Glutamatergic neuron (in vitro differentiated cells): ENCODE measurements around the gene MRTFA. TPM values are rescaled to one million over a fixed set of nuclear protein-coding genes. Genes with fewer than 3 reads are reported as not detected.

Experiments
- DNase-seq: peaks from one replicate; pipeline ENCODE4 v3.0.0; 2022
- H3K27ac Mint-ChIP-seq: one replicate; pipeline ENCODE4 v1.8.0; 2020; ENCODE audit warnings: mild to moderate bottlenecking, mixed read lengths, inconsistent platforms; ENCODE audit not compliant: unreplicated experiment
- H3K27me3 Mint-ChIP-seq: one replicate; pipeline ENCODE4 v1.8.0; 2020; ENCODE audit warnings: mild to moderate bottlenecking, moderate library complexity, mixed read lengths, inconsistent platforms; ENCODE audit not compliant: unreplicated experiment
- H3K36me3 Mint-ChIP-seq: one replicate; pipeline ENCODE4 v1.8.0; 2020; ENCODE audit warnings: mild to moderate bottlenecking, mixed read lengths, inconsistent platforms; ENCODE audit not compliant: unreplicated experiment
- H3K4me1 Mint-ChIP-seq: one replicate; pipeline ENCODE4 v1.8.0; 2020; ENCODE audit warnings: mild to moderate bottlenecking, low read depth, mixed read lengths, inconsistent platforms; ENCODE audit not compliant: unreplicated experiment
- H3K4me3 Mint-ChIP-seq: one replicate; pipeline ENCODE4 v1.8.0; 2020; ENCODE audit warnings: mild to moderate bottlenecking, mixed read lengths, inconsistent platforms; ENCODE audit not compliant: unreplicated experiment
- H3K9me3 Mint-ChIP-seq: one replicate; pipeline ENCODE4 v1.8.0; 2020; ENCODE audit warnings: mild to moderate bottlenecking, moderate library complexity, mixed read lengths, inconsistent platforms; ENCODE audit not compliant: unreplicated experiment
- CTCF ChIP-seq: fragments of 200-600 bp; sonication (generic); IDR thresholded peaks from one replicate; pipeline ENCODE4 v1.5.0; 2021; ENCODE audit not compliant: partially characterized antibody, unreplicated experiment
- total RNA-seq: library from RNA; stranded (reverse); fragmentation: NEBNext Ultra II Directional; extraction: Animal tissue kit (Norgen Biotek cat#: 25700); gene quantifications from one replicate; pipeline ENCODE4 v1.2.1, GENCODE V29; 2021; ENCODE audit not compliant: unreplicated experiment

The MRTFA gene
- total RNA-seq, 1 donor from 2014 or later: 91.7 TPM

- no peak overlapping the region for H3K27ac Mint-ChIP-seq
- H3K4me1 Mint-ChIP-seq: peaks cover 2% of the 10 kb centered on the region
- no peaks in the 10 kb centered on the region for H3K36me3 Mint-ChIP-seq
- no peak overlapping the region for H3K4me3 Mint-ChIP-seq
- H3K9me3 Mint-ChIP-seq: peaks cover 3% of the 10 kb centered on the region
- no peak for DNase-seq
- peaks cover 10% of the 10 kb centered on the region for H3K27me3 Mint-ChIP-seq
- TF ChIP-seq CTCF: no peak
Measured at GRCh38 chr22:40641269-40641668, 4.8 kb upstream of the MRTFA start.

- H3K4me1 Mint-ChIP-seq: peaks cover 14% of the 10 kb centered on the region
Measured at GRCh38 chr22:40638261-40638660, 1.7 kb upstream of the MRTFA start.

GRCh38 chr22:40637183-40638150, 948 bp upstream of the MRTFA start:
- H3K36me3 Mint-ChIP-seq: no peaks in the 10 kb centered on the region
- H3K27ac Mint-ChIP-seq: peak overlapping the region; percentile 94
- H3K4me3 Mint-ChIP-seq: peak overlapping the region; percentile 95
- H3K9me3 Mint-ChIP-seq: peaks cover 7% of the 10 kb centered on the region
- TF ChIP-seq CTCF: no peak
- H3K4me1 Mint-ChIP-seq: peaks cover 14% of the 10 kb centered on the region
- H3K27me3 Mint-ChIP-seq: peaks cover 10% of the 10 kb centered on the region
- no peak for DNase-seq

More at GRCh38 chr22:40638261-40638660, 1.7 kb upstream of the MRTFA start:
- Mint-ChIP-seq H3K36me3 (no peaks in the 10 kb centered on the region), H3K4me3 (peak overlapping the region; percentile 95), H3K27me3 (peaks cover 10% of the 10 kb centered on the region), H3K27ac (no peak overlapping the region), H3K9me3 (peaks cover 7% of the 10 kb centered on the region)
- TF ChIP-seq CTCF: no peak
- no peak for DNase-seq

GRCh38 chr22:40635940-40636379, 559 bp downstream of the MRTFA start:
- Mint-ChIP-seq H3K36me3 (no peaks in the 10 kb centered on the region), H3K27ac (peak overlapping the region; percentile 86), H3K27me3 (peaks cover 8% of the 10 kb centered on the region), H3K4me3 (peak overlapping the region; percentile 93), H3K4me1 (peaks cover 18% of the 10 kb centered on the region), H3K9me3 (peaks cover 6% of the 10 kb centered on the region)
- no peak for DNase-seq
- TF ChIP-seq CTCF: no peak
